Measurements from ENCODE around the gene EEF1E1.

The EEF1E1 gene

DNA sequence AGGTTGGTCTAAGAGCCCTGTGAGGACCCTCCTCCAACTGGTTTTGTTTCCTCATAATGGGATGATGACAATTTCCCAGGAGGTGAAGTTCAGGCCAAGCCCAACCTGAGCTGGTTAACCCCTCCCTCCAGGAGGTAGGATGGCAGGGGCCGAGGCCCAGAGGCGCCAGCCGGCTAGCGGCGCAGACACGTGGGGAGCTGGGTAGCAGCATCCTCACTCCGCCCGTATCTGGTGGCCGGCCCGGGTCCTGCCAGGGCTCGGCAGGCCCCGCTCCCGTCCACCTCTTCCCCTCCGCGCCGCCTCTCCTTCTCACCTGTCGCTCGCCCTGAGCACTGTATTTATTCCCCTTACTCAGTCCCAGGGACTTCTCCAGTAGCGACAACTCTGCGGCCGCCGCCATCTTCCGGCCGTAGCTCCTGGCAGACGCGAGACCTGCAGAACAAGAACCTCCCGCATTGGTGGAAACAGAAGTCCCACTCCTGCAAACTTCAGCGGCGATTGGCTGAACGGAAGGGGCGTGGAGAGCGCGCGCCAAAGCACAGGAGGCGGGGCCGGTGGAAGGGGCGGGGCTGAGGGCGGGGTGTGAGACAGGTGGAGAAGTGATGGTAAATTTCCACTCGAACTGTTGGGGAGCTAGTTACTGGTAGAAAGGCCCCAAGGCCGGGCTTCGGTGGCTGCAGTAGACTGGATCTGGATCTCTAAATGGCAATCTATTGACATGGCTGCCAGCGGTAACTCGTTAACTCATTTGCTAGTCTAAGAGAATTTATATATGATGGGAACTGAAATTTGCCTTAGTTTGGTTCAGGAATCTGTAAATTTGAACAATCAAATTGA, at the start of gene EEF1E1:
EEF1E1 (minus strand) TSS at position 427 of the 837 bp plus-strand sequence; CDS start at position 400, 27 bp downstream.
- DNase-seq: peak; percentile 96 to 98

DNA sequence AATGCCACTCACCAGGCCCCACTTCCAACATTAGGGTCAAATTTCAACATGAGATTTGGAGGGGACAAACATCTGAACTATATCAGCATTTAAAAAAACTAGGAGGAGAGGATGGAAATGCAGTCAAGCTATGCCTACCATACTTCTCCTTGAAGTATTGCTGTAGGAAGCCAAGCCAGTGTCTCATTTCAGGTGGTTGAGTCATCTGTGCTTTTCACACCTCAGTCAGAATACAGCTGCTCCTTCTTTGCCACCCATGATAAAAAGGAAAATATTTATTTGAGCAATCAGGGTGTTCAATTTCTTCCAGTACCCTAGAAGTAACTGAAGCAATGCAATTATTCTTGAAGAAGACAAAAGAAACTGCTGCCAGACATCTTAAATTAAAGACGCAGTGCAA, 47.0 kb upstream of the EEF1E1 start:
- no peak for DNase-seq

DNA sequence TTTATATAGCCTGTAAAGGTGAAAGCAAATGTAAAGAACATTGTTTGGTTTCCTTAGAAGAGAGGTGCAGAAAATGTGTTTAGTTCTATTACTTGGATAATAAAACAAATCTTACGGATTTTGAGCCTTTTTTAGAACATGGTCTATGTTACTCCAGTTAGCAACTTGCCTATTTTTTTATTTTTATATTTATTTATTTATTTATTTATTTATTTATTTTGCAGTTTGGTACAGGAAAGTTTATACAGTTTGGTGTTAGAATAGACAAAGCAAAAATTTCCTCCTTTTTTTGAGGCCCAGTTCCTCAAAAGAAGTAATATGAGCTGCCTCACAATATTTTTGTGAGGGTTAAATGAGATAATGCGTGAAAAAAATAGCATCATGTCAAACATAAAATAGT, 41.6 kb upstream of the EEF1E1 start:
- DNase-seq: no peak

DNA sequence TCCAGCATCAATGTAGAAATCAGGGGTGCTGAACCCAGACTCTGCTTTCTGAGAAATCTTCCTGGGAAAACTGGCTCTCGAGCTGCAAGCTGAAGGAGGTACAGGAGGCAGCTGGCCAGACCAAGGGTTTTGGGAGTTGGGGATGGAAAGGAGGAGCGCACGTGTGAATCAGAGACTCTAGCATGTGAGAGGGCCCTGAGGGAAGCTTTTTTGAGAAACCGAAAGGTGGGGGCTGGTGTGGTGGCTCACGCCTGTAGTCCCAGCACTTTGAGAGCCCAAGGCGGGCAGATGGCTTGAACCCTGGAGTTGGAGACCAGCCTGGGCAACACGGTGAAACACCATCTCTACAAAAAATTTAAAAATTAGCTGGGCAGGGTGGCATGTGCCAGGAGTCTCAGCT, 37.1 kb upstream of the EEF1E1 start:
- no peak for DNase-seq

DNA sequence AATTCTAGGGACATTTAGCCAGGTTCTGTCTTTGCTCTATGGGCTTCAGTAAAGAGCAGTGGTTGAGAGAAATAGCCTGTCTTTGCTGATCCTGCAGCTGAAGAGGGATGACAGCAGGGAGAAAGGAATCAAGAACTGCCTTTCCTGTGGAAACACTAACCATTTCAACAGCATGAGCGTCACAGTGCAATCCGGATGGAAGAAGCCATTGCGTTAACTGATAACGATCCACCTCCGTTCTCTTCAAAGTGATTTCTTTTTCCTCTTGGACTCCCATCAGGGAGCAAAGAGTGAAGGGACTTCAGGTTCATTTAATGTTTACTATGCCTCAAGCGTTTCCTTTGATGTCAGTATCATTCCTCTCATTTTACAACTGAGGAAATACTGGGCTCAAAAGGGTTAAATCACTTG, 35.2 kb upstream of the EEF1E1 start:
- DNase-seq: no peak

DNA sequence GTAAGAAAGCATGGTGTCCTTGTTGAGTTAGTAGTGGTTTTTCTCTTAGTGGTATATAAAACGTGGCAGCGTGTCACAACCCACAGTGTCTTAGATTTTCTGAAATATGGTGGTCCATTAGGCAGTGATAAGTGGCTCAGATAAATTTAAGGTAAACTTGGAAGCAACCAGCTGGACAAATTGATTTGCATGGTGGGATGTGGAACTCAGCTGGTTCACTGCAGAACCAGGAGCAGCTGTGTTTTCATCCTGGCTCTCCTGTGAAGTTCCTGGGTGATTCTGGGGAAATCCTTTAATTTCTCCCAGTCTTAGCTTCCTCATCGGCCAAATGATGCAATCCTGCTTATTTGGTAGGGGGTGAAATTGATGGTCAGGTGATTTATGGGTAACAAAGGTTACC, 32.9 kb upstream of the EEF1E1 start:
- DNase-seq: no peak

DNA sequence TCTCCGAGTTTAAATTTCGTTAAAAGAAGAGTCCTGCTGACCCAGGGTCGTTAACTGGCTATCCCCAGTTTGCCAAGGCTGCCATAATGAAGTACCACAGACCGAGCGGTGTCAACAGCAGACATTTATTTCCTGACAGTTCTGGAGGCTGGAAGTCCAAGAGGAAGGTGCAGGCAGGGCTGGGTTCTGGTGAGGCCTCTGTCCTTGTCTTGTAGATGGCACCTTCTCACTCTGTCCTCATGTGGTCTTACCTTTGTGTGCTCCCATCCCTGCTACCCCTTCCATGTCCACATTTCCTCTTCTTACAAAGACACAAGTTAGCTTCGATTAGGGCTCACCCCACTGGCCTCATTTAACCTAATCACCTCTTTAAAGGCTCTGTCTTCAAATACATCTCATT, 29.8 kb upstream of the EEF1E1 start:
- no peak for DNase-seq

DNA sequence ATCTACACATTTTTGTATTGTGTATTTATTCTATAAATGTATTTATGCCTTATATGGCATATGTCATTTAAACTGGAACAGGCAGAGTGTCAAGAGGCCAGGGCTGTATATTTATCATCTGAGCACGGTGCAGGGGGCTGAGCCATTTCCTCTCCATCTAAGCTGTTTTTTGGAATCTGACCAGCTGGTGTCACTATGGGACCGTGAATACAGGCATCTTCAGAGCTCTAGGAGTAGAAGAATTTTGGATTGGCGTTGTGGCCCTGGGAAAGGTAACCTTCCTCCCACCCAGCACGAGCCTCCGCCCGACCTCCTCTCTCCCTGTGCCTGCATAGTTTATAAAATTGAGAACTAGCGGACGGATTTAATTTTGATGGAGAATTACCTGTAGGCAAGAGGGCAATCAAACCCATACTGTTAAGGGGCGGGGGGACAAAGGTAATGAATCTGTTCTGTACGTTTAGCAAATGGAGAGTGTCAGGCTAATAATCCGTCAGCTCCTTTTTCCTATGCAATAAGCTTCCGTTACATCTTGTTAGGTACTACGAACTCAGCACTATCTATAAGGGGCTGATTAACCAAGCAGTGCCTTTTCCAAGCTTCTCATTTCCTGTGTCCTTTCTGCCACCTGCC, 29.0 kb upstream of the EEF1E1 start:
- DNase-seq: peak; percentile 23 to 32

DNA sequence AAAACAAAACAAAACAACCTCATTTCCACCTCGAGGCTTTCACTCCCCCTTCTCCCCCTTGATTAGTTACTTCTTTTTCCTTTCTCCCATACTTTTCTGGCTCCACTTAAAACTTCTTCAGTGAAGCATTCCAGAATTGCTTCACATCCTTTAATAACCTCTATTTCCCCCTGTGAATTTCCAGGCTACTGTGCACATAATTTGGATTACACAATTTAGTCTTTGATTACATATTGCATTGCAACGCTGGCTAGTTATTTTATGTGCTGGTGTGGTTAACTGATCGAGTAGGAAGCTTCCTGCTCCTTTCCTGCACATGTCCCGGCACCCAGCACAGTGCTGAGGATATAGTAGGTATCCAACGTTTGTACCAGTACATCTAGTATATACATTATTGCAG, 28.1 kb upstream of the EEF1E1 start:
- DNase-seq: no peak

DNA sequence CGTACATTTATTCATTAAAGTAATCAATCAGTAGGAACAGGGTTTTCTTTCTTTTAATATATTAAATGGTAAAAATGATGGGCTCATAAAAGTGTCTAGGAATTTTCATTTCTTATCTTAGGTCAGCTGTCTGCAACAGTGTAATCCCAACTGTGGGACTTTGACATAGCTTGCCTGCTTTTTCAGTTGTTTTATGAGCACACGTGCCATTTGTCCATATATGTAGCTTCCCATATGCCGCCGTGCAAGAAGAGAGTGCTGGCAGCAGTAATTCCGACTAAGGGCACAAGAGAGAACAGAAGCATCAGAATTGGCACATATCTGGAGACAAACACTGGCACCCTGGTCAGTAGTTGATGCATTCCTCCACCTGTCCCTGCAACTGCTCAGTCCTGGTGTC, 20.9 kb upstream of the EEF1E1 start:
- no peak for DNase-seq

DNA sequence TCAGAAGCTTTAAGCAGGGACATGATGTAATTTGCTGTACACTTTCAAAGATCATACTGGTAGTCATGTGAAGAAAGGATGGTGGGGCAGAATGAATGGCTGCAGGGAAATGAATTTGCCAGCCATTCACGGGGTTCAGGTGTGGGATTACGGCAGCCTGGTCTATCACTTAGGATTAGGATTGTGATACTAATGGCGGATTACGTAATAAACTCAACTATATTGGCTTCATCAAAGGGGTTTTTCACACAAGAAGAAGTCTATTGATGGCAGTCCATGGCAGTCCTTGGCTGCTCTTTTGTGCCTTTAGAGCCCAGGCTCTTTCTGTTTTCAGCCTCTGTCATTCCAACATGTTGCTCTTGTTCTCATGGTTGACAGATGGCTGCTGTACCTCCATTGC, 12.6 kb upstream of the EEF1E1 start:
- DNase-seq: no peak

DNA sequence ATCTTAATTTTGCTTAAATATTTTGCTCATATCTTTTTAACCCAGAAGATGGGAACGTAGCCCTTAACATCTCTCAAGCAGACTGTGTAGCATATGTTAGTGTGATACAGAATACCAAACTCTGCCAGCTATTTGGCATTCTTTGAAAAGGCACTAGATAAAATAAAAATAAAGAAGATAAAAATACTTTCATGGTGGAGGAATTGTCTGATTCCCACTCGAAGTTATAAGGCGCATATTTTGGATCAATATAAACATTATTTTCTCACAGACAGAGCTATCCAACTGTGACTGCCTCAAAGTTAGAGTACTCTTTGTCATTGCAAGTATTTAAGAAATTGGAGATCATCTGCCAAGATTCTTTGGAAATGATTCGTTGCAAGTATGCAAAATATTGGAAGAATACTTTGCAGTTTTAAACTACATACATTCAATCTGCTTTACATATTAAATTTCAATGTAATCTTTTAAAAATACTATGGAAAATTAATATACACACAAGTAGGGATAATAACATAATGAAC, 10.8 kb upstream of the EEF1E1 start:
- no peak for DNase-seq

DNA sequence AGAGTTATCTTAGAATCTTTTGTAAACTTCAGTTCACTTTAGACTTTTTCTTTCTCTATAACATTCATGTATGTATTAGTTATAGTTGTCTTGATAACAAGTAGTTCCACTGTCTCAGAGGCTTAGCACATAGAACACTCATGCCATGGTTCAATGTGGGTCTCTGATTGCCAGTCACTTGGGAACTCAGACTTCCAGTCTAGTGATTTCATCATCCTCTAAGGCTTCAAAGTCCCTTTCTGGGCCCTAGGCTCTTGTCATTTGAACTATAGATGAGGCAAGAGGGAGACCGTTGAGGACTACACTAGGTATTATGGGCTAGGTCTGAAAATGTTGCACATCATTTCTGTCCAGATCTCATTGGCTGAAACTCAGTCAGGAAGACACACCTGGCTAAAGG, 8.4 kb upstream of the EEF1E1 start:
- no peak for DNase-seq

DNA sequence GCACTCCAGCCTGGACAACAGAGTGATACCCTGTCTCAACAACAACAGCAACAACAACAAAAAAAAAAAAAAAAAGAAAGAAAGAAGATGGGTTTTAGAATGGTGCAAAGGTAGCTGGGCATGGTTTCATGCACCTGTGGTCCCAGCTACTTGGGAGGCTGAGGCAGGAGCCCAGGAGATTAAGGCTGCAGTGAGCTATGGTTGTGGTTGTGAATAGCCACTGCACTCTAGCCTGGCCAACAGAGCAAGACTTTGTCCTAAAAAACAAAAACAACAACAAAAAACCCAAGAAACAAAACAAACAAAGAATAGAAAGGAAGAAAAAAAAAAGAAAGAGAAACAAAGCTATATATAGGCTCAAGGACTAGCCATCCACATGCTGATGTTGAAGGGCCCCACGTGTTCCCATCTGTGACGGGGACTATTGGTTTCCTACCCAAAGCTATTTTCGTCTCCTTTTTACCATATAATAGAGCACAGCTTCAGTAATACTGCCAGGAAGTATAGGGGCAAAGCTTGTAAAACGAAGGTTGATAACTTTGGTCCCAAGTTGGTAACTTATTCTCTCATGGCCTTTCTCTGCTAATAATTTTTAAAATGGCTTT, 7.9 kb upstream of the EEF1E1 start:
- no peak for DNase-seq

DNA sequence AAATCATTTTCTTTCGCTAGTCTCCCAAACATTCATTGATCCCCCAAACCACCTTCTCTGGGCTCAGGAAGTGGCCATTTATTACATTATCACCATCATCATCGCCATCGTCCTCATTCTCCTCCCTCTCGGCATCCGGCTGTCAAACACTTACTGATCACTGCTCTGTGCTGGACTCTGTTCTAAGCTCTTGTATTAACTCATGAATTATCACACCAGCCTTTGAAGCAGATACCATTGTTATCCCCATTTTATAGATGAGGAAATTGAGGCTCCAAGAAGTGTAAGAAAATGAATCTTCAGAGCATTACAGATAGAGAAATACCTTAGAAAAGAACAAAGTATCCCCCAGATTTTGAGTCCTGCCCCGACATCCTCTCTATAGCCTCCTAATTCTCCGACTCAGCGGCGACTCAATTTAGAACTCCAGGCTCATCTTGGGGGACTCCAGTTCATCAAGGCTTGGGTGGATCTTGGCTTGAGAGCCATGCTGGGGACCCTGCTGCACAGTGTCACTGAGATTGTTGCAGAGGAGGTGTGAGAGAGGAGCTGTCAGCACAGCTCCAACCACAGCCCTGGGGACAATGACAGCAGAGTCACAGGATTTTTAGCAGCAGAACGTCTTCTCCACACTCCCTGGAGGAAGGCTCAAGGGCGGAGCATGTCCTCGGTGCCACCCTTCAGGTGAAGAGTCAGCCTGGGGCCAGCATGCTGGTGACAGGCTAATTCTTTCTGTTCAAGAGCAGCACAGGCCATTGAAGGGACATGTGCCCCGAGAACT, 6.6 kb upstream of the EEF1E1 start:
- DNase-seq: no peak

DNA sequence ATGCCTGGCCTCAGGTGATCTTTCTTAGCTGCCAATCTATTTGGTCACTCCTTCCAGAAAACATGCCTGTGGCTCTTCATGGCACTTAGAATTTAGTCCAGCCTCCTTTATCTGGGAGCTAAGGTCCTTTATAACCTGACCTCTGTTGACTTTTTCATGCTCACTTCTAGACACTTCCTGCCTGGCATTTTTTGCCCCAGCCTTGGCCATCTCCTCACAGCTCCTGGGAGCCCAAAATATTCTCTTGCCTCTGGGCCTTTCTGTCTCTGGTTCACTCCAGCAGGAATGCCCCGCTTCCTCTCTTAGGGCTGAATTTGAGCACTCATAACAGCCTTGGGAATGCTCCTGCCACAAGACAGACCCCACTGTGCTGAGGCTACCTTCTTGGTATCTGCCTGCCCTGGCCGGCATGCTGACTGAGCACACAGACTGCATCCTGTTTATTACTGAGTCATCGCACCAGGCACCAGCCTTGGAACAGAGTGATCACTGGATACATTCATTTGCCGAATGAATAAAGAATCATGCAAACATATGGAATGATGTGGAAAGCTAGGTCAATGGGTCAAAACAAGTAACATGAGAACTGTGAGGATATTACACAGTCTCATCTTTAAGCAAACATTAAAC, 5.8 kb upstream of the EEF1E1 start:
- DNase-seq: no peak

DNA sequence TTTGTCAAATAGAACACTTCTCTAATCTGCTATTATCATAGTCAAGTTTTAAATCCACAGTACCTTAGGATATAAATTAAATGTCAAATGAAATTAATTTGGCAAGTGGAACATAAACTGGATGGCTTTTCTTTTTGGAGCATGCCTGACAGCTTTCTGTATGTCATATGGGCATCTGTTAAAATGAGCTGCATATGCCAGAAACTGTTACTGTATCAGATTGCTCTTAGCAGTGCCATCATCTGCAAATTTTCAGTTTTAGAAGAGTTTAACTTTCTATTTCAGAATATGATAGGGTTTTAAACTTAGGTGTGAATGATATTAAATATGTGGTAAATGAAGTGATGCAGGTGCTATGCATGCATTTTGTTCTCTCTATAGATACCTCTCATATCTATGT, 3.4 kb upstream of the EEF1E1 start:
- no peak for DNase-seq

DNA sequence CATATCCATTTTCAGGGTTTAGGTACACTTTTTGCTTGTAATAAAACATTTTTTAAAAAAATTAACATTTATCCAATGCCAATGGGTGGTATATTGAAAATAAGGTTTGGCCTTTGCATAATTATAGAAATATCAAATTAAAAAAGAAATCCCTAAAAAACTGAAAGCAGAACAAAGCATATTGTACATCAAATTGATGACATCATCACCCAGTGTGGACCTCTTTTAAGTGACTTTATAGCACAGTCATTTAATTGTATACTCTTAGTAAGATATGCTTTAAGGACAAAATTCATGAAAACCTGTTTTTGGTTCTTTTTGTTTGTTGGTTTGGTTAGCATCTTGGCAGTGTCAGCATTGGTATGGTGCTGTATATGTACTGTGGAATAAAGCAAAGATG, 1.4 kb upstream of the EEF1E1 start:
- DNase-seq: no peak

DNA sequence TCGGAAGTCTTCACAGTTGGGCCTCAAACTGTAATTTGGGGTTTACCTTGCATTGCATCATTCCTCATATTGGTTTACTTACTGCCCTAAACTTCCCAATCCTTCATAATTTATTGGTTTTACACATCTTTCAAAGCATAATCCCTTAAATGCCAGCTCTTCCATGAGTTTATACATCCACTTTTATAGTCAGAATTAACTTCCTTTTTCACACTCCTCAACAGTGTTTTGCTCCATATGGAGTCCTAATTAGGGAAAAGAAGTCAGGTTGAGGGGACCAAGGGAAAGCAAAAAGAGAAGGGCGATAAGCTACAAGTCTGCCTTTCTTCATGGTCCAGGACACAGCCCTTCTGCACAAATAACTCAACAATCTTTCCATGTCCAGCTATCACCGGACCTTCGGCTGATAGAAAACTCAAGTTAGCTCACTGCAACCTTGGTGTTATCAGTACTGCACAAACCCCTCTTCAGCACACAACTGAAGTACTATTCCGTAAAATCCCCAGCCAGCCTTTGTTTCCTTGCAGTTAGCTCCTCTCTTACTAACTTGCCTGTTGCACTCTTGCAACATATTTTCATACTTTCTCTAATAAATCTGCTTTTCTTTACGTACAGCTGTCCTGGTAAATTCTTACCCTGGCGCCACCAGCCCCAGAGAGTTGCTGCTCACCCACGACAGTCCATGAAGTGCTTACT, 2.0 kb downstream of the EEF1E1 start:
- DNase-seq: no peak

DNA sequence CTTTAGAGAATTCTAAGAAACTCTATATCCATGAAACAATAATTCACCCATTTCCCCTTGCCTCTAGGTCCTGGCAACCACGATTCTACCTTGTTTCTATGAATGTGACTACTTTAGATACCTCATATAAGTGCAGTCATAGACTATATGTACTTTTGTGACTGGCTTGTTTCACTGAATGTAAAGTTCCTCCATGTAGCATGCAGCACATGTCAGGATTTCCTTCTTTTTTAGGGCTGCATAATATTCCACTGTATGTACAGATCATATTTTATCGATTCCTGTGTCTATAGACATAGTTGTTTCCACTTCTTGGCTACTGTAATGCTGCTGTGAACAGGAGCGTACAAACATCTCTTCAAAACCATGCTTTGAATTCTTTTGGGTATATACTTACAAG, 11.7 kb downstream of the EEF1E1 start:
- no peak for DNase-seq

DNA sequence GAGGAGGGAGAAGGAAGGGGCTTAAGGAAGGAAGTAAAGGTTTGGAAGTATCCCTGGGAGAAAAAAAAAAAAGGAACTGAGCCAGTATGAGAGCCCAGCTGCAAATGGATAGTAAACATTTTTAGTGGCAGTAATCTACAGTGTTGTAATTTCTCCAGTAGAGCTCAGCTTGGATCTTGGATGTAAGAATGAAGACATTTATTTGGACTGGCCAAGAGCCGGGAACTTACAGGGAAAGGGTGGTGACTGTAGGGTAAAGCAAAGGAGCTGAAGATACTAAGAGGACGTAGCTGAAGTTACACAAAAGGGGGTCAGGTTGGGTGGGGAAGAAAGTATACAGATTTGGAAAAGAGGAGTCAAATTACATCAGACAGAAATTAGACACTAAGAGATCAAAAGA, 13.5 kb downstream of the EEF1E1 start:
- no peak for DNase-seq

All from CD4-positive, alpha-beta T cell treated with Interleukin-4 for 1 hour (primary cell).